Liver (tissue), 3 donors: ENCODE data around the gene RANGAP1.

Experiments used
- HNF4G ChIP-seq: IDR thresholded peaks from 2 replicates; pipeline ENCODE4 v1.6.1; 2016; ENCODE audit warnings: antibody characterized with exemption
- JUND ChIP-seq, 2 donors: IDR thresholded peaks; 2 replicates each; pipeline ENCODE4 v1.6.1; 2016; ENCODE audit warnings: antibody characterized with exemption in 2 of 2
- MAX ChIP-seq: IDR thresholded peaks from 2 replicates; pipeline ENCODE4 v1.6.1; 2016; ENCODE audit warnings: antibody characterized with exemption
- NR2F2 ChIP-seq: IDR thresholded peaks from 2 replicates; pipeline ENCODE4 v1.6.1; 2016; ENCODE audit warnings: antibody characterized with exemption
- RAD21 ChIP-seq, 2 donors: IDR thresholded peaks; 2 replicates each; pipeline ENCODE4 v1.6.1; 2016; ENCODE audit warnings: antibody characterized with exemption in 2 of 2, mild to moderate bottlenecking in 2 of 2
- REST ChIP-seq: IDR thresholded peaks from 2 replicates; pipeline ENCODE4 v1.6.1; 2016; ENCODE audit warnings: antibody characterized with exemption, mild to moderate bottlenecking
- RXRA ChIP-seq, 2 donors: IDR thresholded peaks; 2 replicates each; pipeline ENCODE4 v1.6.1; 2017 to 2018; ENCODE audit warnings: antibody characterized with exemption in 2 of 2, mild to moderate bottlenecking in 1 of 2
- SP1 ChIP-seq: IDR thresholded peaks from 2 replicates; pipeline ENCODE4 v1.6.1; 2018; ENCODE audit warnings: antibody characterized with exemption, mild to moderate bottlenecking
- TAF1 ChIP-seq: conservative IDR thresholded peaks from 2 replicates; pipeline ENCODE4 v1.6.1; 2016; ENCODE audit warnings: antibody characterized with exemption, mild to moderate bottlenecking
- YY1 ChIP-seq: IDR thresholded peaks from 2 replicates; pipeline ENCODE4 v1.6.1; 2016; ENCODE audit warnings: antibody characterized with exemption, mild to moderate bottlenecking
- TF ChIP-seq, protein P1 (sequence below): fragments of 150-350 bp; IDR thresholded peaks from 2 replicates; pipeline ENCODE4 v1.5.1; 2017; ENCODE audit warnings: improper control_type of control experiment, low read depth, low read length; ENCODE audit not compliant: missing input control
- TF ChIP-seq, protein P2 (sequence below): IDR thresholded peaks from 2 replicates; pipeline ENCODE4 v1.6.1; 2016; ENCODE audit warnings: antibody characterized with exemption
- TF ChIP-seq, protein P3 (sequence below): IDR thresholded peaks from 2 replicates; pipeline ENCODE4 v1.6.1; 2016; ENCODE audit warnings: antibody characterized with exemption
- donor health status: healthy.
- donor health status: healthy.

DNA sequence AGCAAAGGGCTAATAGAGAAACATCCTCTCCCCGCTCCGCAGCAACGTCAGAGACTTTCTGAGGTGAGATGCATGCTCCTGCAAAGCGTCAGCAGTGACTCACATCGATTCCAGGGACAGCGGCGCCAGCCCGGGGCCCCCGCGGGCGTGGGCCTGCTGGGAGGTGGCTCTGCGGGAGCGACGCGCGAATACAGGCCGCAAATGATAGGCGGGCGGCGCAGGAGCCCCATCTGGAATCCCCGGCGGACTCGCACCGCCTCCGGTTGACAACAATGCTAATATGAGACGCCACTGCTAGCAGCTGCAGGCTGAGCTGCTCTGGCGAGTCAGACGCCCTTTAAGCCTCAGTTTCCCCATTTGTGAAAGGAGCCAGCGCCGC, 557 bp downstream of the RANGAP1 start:
- TF ChIP-seq JUND (IDR thresholded peaks at IDR 0.05) (no peak), REST (no peak), RXRA (IDR thresholded peaks at IDR 0.05) (no peak), HNF4G (no peak), YY1 (no peak), MAX (no peak), TAF1 (no peak), RAD21 (IDR thresholded peaks at IDR 0.05) (no peak), SP1 (no peak), NR2F2 (no peak)
- TF ChIP-seq, protein P1, sequence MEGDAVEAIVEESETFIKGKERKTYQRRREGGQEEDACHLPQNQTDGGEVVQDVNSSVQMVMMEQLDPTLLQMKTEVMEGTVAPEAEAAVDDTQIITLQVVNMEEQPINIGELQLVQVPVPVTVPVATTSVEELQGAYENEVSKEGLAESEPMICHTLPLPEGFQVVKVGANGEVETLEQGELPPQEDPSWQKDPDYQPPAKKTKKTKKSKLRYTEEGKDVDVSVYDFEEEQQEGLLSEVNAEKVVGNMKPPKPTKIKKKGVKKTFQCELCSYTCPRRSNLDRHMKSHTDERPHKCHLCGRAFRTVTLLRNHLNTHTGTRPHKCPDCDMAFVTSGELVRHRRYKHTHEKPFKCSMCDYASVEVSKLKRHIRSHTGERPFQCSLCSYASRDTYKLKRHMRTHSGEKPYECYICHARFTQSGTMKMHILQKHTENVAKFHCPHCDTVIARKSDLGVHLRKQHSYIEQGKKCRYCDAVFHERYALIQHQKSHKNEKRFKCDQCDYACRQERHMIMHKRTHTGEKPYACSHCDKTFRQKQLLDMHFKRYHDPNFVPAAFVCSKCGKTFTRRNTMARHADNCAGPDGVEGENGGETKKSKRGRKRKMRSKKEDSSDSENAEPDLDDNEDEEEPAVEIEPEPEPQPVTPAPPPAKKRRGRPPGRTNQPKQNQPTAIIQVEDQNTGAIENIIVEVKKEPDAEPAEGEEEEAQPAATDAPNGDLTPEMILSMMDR, result no peak
- TF ChIP-seq, protein P2, sequence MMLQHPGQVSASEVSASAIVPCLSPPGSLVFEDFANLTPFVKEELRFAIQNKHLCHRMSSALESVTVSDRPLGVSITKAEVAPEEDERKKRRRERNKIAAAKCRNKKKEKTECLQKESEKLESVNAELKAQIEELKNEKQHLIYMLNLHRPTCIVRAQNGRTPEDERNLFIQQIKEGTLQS, result no peak
- TF ChIP-seq, protein P3, sequence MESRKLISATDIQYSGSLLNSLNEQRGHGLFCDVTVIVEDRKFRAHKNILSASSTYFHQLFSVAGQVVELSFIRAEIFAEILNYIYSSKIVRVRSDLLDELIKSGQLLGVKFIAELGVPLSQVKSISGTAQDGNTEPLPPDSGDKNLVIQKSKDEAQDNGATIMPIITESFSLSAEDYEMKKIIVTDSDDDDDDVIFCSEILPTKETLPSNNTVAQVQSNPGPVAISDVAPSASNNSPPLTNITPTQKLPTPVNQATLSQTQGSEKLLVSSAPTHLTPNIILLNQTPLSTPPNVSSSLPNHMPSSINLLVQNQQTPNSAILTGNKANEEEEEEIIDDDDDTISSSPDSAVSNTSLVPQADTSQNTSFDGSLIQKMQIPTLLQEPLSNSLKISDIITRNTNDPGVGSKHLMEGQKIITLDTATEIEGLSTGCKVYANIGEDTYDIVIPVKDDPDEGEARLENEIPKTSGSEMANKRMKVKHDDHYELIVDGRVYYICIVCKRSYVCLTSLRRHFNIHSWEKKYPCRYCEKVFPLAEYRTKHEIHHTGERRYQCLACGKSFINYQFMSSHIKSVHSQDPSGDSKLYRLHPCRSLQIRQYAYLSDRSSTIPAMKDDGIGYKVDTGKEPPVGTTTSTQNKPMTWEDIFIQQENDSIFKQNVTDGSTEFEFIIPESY, result no peak
